ENCODE measurements around the gene DOCK6.

Gene DOCK6

GRCh38 chr19:11210656-11210928 is 51.7 kb downstream of the DOCK6 start:
- no peak for DNase-seq

- no peak for DNase-seq
Observed at GRCh38 chr19:11209839-11210655, 52.3 kb downstream of the DOCK6 start.

- peak in 1 of 2 donors; percentile 15 for DNase-seq
Observed at GRCh38 chr19:11208561-11209471, 53.5 kb downstream of the DOCK6 start.

GRCh38 chr19:11205939-11206570 is 56.3 kb downstream of the DOCK6 start:
- DNase-seq, result no peak

- DNase-seq, result peak in 1 of 2 donors; percentile 48
Observed at GRCh38 chr19:11204943-11205349, 57.4 kb downstream of the DOCK6 start.

GRCh38 chr19:11204076-11204602 is 58.2 kb downstream of the DOCK6 start:
- no peak for DNase-seq

- peak; percentile 12 to 49 for DNase-seq
Observed at GRCh38 chr19:11203194-11204075, 58.9 kb downstream of the DOCK6 start.

- DNase-seq, result no peak
Observed at GRCh38 chr19:11202488-11203193, 59.7 kb downstream of the DOCK6 start.

- DNase-seq, result no peak
Observed at GRCh38 chr19:11201791-11202190, 60.5 kb downstream of the DOCK6 start.

- no peak for DNase-seq
Observed at GRCh38 chr19:11200931-11201330, 61.4 kb downstream of the DOCK6 start.

GRCh38 chr19:11200015-11200574 is 62.2 kb downstream of the DOCK6 start:
- DNase-seq, result no peak

- no peak for DNase-seq
Observed at GRCh38 chr19:11199517-11199916, 62.8 kb downstream of the DOCK6 start.

- DNase-seq, result no peak
Observed at GRCh38 chr19:11198769-11199424, 63.4 kb downstream of the DOCK6 start.

GRCh38 chr19:11198175-11198534 is 64.2 kb downstream of the DOCK6 start:
- DNase-seq, result no peak

- DNase-seq, result peak; percentile 56 to 75
Observed at GRCh38 chr19:11197291-11198174, 64.8 kb downstream of the DOCK6 start, which contains the start of gene KANK2. TSS of gene KANK2 (minus strand) at chr19:11197545. CDS start at chr19:11194511, 3,034 bp downstream.

- DNase-seq, result no peak
Observed at GRCh38 chr19:11196406-11197287, 65.7 kb downstream of the DOCK6 start.

- DNase-seq, result no peak
Observed at GRCh38 chr19:11195681-11196080, 66.6 kb downstream of the DOCK6 start.
